PC-9 (cell line): ENCODE results near the gene EGF. TPM values are rescaled to one million over a fixed set of nuclear protein-coding genes. Genes with fewer than 3 reads are reported as not detected.

Experiments
- BruUV-seq: library from RNA; stranded (reverse); fragments of 400-500 nt; replicated peaks from 2 replicates; lab custom pipeline; 2021; lab: Mats Ljungman, UMichigan
- CTCF ChIA-PET: fragments of 300-600 bp; sonication (Branson Sonifier 250); formaldehyde crosslinking; loops from one replicate; lab custom pipeline; 2022; ENCODE audit warnings: antibody characterized with exemption; lab: Charles Lee
- POLR2A ChIA-PET: fragments of 300-600 bp; sonication (Branson Sonifier 250); formaldehyde crosslinking; loops from one replicate; lab custom pipeline; 2022; ENCODE audit warnings: antibody characterized with exemption; ENCODE audit not compliant: unreplicated experiment; lab: Charles Lee
- DNase-seq, 2 experiments: peaks; one replicate each; pipeline versions ENCODE4 v3.0.0 to v3.0.0-alpha.2; 2015 to 2022; ENCODE audit warnings: mixed read lengths in 1 of 2
- H2AFZ ChIP-seq: fragments of 200-600 bp; sonication (generic); 2 replicates; pipeline ENCODE4 v1.8.1; 2017; ENCODE audit warnings: antibody characterized with exemption
- H3F3A ChIP-seq: fragments of 200-600 bp; sonication (generic); 2 replicates; pipeline ENCODE4 v1.8.1; 2017; ENCODE audit warnings: antibody characterized with exemption, mild to moderate bottlenecking, low read depth; ENCODE audit not compliant: insufficient read depth
- H3K27ac ChIP-seq: fragments of 200-600 bp; sonication (generic); 2 replicates; pipeline ENCODE4 v1.6.1; 2016; ENCODE audit warnings: mixed run types
- H3K27me3 ChIP-seq: fragments of 200-600 bp; sonication (generic); 2 replicates; pipeline ENCODE4 v1.6.1; 2016; ENCODE audit warnings: low read depth, mixed run types; ENCODE audit not compliant: insufficient read depth
- H3K36me3 ChIP-seq: fragments of 200-600 bp; sonication (generic); 2 replicates; pipeline ENCODE4 v1.6.1; 2016; ENCODE audit warnings: low read depth, mixed run types
- H3K4me1 ChIP-seq: fragments of 200-600 bp; sonication (generic); replicated peaks from 2 replicates; pipeline ENCODE4 v1.6.1; 2016; ENCODE audit warnings: mixed run types; ENCODE audit not compliant: insufficient read depth
- H3K4me2 ChIP-seq: fragments of 200-600 bp; sonication (generic); 2 replicates; pipeline ENCODE4 v1.6.1; 2017; ENCODE audit warnings: mixed run types
- H3K4me3 ChIP-seq: fragments of 200-600 bp; sonication (generic); 2 replicates; pipeline ENCODE4 v1.6.1; 2016; ENCODE audit warnings: mixed run types
- H3K79me2 ChIP-seq: fragments of 200-600 bp; sonication (generic); 2 replicates; pipeline ENCODE4 v1.6.1; 2017; ENCODE audit warnings: low read depth, mixed run types
- H3K9me2 ChIP-seq: fragments of 200-600 bp; sonication (generic); 2 replicates; pipeline ENCODE4 v1.8.1; 2017; ENCODE audit warnings: mild to moderate bottlenecking; ENCODE audit not compliant: insufficient read depth
- H3K9me3 ChIP-seq: fragments of 200-600 bp; sonication (generic); 2 replicates; pipeline ENCODE4 v1.8.1; 2016; ENCODE audit warnings: low read depth; ENCODE audit not compliant: insufficient read depth
- H4K20me1 ChIP-seq: fragments of 200-600 bp; sonication (generic); 2 replicates; pipeline ENCODE4 v1.8.1; 2017; ENCODE audit not compliant: insufficient read depth
- CTCF ChIP-seq: fragments of 200-600 bp; sonication (generic); conservative IDR thresholded peaks from 2 replicates; pipeline ENCODE4 v1.6.1; 2017; ENCODE audit warnings: mixed run types, antibody characterized with exemption, mild to moderate bottlenecking, moderate library complexity
- EZH2 ChIP-seq: fragments of 200-600 bp; sonication (generic); IDR thresholded peaks from 2 replicates; pipeline ENCODE4 v1.8.0; 2017; ENCODE audit warnings: antibody characterized with exemption, low read depth
- intact Hi-C: fragments of 100-400 bp; cut with micrococcal nuclease; formaldehyde crosslinking; loops from one replicate; pipeline ENCODE4 v1.10.0; 2022; ENCODE audit not compliant: unreplicated experiment
- total RNA-seq: library from RNA; stranded (reverse); gene quantifications from 2 replicates; pipeline ENCODE4 v1.2.3, GENCODE V29; 2021

Gene EGF
- total RNA-seq, 1 experiment from 2014 or later, result 20.4 TPM

- Histone ChIP-seq H3K79me2 (no peaks in the 10 kb centered on the region), H4K20me1 (no peaks in the 10 kb centered on the region), H3K9me2 (no peaks in the 10 kb centered on the region), H3K27me3 (no peaks in the 10 kb centered on the region), H3K4me3 (no peak overlapping the region), H3K36me3 (no peaks in the 10 kb centered on the region), H2AFZ (no peak overlapping the region), H3K27ac (no peak overlapping the region), H3F3A (no peaks in the 10 kb centered on the region), H3K4me2 (no peak overlapping the region), H3K9me3 (no peaks in the 10 kb centered on the region), H3K4me1 (no peaks in the 10 kb centered on the region)
- no peak for DNase-seq
- POLR2A ChIA-PET, result no interaction called here
- CTCF ChIA-PET, result interaction anchor here (0.6 kb wide), 2 partner anchors 243 to 1194 kb away, joined by 4 read pairs; no protein-coding TSS in a partner anchor
- intact Hi-C loops, result no loop called here
- BruUV-seq, result no TSS peak
- no peak for TF ChIP-seq EZH2
- TF ChIP-seq CTCF, result no peak
Observed at GRCh38 chr4:110019153-110019552, 106.5 kb downstream of the EGF start.

- no peak overlapping the region for H3K4me2 ChIP-seq
- TF ChIP-seq EZH2 (no peak), CTCF (no peak)
- BruUV-seq, result no TSS peak
- POLR2A ChIA-PET, result no interaction called here
- no peaks in the 10 kb centered on the region for H3K9me3 ChIP-seq
- no peaks in the 10 kb centered on the region for H3K27me3 ChIP-seq
- no peaks in the 10 kb centered on the region for H4K20me1 ChIP-seq
- no peaks in the 10 kb centered on the region for H3K79me2 ChIP-seq
- DNase-seq, result no peak
- no peak overlapping the region for H3K4me3 ChIP-seq
- no peak overlapping the region for H2AFZ ChIP-seq
- no peaks in the 10 kb centered on the region for H3K36me3 ChIP-seq
- H3K4me1 ChIP-seq, result no peaks in the 10 kb centered on the region
- H3K9me2 ChIP-seq, result no peaks in the 10 kb centered on the region
- intact Hi-C loops, result no loop called here
- H3F3A ChIP-seq, result no peaks in the 10 kb centered on the region
- CTCF ChIA-PET, result interaction anchor here (0.6 kb wide), 1 partner anchor 178 kb away, joined by 15 read pairs; the partner anchor contains the start of gene ELOVL6
- H3K27ac ChIP-seq, result no peak overlapping the region
Observed at GRCh38 chr4:110020139-110020538, 107.5 kb downstream of the EGF start.

GRCh38 chr4:110020646-110021443 lies 108.2 kb downstream of the EGF start:
- CTCF ChIA-PET, result no interaction called here
- no peaks in the 10 kb centered on the region for H3K9me3 ChIP-seq
- no peaks in the 10 kb centered on the region for H3F3A ChIP-seq
- H3K9me2 ChIP-seq, result no peaks in the 10 kb centered on the region
- TF ChIP-seq EZH2, result no peak
- no peak for TF ChIP-seq CTCF
- no peak overlapping the region for H2AFZ ChIP-seq
- BruUV-seq, result no TSS peak
- no peaks in the 10 kb centered on the region for H4K20me1 ChIP-seq
- no peak for DNase-seq
- H3K36me3 ChIP-seq, result no peaks in the 10 kb centered on the region
- POLR2A ChIA-PET, result no interaction called here
- H3K79me2 ChIP-seq, result no peaks in the 10 kb centered on the region
- intact Hi-C loops, result no loop called here
- H3K4me1 ChIP-seq, result no peaks in the 10 kb centered on the region
- H3K27ac ChIP-seq, result no peak overlapping the region
- no peak overlapping the region for H3K4me2 ChIP-seq
- no peak overlapping the region for H3K4me3 ChIP-seq
- no peaks in the 10 kb centered on the region for H3K27me3 ChIP-seq
